ENCODE results near the gene GZMM. TPM values are rescaled to one million over a fixed set of nuclear protein-coding genes. Genes with fewer than 3 reads are reported as not detected.

Gene GZMM
- total RNA-seq, 1 donor from 2014 or later: not detected

DNA sequence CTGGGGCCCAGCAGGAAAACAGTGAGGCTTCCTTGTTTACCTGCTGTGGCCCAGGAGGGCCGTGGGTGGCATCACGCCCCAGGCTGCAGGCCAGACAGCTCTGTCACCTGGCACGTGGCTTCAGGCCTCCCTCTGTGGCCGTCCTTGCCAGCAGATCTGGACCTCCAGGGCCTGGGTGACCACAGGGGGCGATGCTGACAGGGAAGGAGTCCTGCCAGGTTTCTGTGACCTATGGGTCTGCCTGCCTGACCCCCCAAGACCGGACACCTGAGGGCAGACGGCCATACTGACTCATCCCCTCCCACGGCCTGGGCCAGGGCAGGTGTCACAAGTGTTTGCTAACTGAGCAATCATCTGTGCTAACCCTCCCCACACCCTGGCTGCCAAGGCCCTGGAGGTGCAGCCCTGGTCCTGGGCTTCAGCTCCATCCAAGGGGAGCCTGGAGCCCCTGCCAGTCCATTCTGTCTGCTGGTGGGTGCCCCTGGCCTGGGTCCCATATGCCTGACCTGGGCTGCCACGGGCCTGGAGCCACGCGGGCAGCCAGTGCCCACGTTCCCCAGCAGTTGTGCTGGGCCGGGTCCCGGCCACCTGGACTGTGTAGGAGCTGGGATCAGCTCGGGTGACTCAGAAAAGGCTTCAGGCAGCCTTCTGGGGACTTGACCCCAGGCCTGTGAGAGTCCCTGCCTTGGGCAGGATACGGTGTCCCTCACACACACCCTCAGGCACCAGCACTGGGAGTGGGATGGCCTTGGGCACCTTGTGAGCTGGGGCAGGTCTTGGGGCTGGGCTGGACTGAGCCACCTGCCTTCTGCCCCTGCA lies 8.6 kb upstream of the GZMM start:
- peak in 1 of 2 donors; percentile 36 for DNase-seq (ENCODE audit: low read depth in 2 of 2)

DNA sequence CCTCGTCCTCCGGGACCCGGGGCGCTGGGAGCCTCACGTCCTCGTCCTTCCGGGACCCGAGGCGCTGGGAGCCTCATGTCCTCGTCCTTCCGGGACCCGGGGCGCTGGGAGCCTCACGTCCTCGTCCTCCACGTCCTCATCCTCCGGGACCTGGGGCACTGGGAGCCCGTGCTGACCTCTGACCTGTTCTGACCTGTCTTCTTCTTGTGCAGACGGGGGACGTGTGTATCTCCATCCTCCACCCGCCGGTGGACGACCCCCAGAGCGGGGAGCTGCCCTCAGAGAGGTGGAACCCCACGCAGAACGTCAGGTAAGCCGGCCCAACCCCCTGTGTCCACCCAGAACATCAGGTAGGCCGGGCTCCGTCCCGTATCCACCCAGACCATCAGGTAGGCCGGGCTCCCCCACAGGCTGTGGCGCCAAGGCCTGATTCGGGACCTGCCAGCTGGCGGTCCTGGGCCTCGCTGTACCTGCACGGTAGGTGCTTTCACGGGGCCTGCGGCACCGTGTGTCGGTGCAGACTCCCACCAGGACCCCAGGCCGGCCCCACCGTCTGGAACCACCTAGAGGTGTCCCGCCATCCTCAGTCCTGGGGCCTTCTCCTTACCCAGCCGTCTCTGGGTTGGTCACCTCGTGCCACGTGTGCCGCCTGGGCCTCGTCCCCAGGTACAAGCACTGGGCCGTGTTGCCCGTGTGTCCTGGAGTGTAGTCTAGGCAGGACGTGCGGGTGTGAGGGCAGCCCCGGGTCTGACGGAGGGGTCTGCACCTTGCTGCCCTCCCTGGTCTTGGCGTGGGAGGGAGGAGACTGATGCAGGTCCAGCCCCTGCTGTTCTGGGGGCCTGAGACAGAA lies 7.6 kb upstream of the GZMM start:
- no peak for DNase-seq (ENCODE audit: low read depth in 2 of 2)

DNA sequence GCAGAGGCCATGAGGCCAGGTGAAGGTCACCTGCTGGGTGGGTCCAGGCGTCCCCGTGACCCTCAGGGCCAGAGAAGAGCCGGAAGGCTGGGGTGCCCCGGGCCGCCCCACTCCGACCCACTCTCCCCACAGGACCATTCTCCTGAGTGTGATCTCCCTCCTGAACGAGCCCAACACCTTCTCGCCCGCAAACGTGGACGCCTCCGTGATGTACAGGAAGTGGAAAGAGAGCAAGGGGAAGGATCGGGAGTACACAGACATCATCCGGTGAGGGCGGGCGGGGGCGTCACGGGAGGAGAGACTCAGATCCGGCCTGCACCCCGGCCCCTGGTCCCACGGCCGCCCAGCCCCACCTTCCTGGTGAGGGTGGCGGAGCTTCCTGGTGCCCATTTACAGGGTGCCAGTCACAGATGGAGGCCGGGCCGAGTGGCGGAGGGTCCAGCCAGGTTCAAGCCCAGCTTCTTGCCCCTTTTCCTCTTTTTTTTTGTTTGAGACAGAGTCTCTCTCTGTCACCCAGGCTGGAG lies 6.9 kb upstream of the GZMM start:
- DNase-seq (ENCODE audit: low read depth in 2 of 2): no peak

DNA sequence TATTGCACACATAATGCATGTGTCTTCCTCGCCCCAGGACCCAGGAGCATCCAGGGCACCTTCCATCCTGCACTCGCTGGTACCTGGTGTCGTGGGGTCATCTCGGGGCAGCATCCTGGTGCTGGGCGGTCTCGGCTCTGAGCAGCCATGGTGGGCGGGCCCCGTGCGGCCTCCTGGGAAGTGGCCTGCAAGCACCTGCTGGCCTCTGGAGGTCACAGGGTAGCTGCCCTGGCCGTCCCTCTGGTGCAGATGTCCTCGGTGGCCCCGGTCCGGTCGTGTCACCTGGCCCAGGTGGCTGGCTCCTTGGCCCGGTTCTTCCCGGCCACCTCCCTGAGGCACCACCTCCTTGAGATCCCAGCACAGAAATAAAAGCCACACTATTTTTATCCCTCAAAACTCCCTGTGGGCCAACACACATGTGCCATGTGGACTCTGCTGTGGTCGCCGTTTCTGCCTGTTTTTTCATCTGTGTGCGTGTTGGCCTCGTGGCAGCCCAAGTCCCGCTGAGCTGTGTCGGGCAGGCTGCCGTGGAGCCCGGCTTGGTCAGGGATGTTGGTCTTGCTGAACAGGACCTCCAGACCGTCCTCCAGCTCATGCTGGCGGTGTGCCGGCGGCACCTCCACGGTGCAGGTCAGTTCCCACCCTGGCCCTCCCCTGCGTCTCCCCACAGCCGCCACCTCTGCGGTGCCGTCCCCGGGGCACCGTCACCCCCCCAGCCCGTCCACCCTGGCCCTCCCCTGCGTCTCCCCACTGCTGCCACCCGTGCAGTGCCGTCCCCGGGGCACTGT lies 5.0 kb upstream of the GZMM start:
- DNase-seq (ENCODE audit: low read depth in 2 of 2): no peak

DNA sequence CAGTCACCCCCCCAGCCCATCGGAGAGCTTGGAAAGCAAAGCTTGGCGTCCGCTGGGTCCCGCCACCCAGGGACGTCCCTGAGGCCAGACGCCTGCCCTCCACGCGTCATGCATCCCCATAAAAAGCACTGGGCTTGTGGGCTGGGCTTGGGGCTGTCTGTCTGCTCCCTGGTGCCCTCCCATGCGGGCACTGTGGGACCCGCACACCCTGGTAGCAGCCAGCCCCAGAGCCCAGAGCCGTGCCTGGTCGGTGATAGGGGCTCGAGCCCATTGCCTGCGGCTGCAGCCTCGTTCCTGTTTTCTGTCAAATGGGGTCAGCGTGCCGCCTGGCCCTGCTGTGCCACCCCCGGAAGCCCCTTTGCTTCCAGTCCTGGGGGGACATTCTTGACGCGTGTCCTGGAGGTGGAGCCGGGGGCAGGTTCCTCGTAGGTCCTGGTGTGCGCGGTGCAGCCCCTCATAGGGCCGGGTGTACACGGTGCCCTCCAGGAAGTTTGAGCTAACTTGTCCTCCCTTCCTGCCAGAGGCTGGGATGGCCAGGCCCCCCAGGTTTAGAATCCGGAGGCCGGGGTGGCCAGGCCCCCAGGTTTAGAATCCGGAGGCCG lies 4.3 kb upstream of the GZMM start:
- DNase-seq (ENCODE audit: low read depth in 2 of 2): no peak

DNA sequence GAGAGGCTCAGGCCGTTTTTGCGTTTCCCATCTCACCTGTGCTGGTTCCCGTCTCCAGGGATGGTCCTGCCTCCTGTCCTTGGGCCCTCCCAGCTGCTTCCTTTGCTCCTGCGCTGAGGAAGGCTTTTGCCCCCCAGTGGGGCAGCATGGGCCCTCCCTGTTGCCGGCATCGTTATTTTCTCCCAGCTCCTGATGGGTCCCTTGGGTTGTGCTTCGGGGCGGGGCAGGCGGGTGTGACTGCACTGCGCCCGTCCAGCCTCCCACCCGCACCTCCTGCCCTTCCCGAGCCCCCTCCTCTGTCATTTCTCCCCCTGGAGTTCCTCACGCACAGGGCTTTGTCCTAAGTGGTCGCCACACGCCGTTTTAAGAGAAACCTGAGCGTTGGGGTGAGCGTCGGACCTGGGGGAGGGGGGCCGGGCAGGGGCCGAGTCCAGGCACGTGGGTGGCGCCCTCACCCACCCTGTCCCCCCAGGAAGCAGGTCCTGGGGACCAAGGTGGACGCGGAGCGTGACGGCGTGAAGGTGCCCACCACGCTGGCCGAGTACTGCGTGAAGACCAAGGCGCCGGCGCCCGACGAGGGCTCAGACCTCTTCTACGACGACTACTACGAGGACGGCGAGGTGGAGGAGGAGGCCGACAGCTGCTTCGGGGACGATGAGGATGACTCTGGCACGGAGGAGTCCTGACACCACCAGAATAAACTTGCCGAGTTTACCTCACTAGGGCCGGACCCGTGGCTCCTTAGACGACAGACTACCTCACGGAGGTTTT lies 2.8 kb upstream of the GZMM start:
- DNase-seq (ENCODE audit: low read depth in 2 of 2): no peak

DNA sequence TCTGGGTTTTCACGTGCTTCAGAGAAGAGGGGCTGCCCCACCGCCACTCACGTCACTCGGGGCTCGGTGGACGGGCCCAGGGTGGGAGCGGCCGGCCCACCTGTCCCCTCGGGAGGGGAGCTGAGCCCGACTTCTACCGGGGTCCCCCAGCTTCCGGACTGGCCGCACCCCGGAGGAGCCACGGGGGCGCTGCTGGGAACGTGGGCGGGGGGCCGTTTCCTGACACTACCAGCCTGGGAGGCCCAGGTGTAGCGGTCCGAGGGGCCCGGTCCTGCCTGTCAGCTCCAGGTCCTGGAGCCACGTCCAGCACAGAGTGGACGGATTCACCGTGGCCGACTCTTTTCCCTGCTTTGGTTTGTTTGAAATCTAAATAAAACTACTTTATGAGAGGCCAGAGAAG lies 2.2 kb upstream of the GZMM start:
- DNase-seq (ENCODE audit: low read depth in 2 of 2): no peak

DNA sequence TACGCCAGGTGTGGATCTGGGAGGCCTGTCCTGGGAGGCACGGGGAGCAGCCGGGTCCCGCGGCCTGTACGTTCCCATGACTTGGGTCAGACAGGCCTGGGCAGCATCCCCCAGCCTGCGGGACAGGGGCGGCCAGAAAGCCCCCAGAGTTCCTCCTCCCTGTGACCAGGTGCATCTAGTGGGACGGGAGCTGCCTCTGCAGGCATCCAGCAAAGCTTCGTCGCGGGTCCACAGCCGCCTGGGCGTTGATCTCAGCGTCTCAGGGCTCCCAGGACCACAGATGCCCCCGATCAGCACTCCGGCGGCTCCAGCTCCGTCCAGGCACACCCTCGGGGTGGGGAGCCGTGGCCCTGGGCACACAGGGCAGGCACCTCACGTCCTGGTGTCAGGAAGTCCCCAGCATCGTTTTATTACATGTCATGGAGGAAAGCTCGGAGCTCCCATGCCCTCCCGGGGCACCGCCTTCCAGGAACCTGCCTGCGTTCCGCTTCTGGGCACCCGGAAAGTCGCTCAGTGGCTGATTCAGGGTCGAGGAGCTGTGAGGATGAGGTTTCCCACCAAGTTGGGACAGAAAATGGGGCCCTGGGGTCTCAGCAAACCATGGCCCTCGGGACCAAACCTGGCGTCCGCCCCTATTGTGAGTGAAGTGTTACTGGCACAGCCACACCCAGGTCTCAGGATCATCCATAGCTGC lies 1.5 kb upstream of the GZMM start:
- DNase-seq (ENCODE audit: low read depth in 2 of 2): no peak

DNA sequence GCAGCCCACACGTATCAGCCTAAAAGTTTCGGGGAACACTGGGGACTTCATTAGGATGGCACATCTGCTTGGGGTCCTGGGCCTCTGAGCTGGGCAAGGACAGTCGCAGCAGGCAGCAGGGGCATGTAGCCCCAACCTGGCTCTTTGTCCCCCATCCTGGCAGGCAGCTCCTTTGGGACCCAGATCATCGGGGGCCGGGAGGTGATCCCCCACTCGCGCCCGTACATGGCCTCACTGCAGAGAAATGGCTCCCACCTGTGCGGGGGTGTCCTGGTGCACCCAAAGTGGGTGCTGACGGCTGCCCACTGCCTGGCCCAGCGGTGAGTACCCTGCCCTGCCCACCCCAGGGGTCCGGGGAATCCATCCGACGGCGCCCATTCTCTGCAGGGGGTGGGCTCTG lies 3.3 kb downstream of the GZMM start:
- DNase-seq (ENCODE audit: low read depth in 2 of 2): no peak

DNA sequence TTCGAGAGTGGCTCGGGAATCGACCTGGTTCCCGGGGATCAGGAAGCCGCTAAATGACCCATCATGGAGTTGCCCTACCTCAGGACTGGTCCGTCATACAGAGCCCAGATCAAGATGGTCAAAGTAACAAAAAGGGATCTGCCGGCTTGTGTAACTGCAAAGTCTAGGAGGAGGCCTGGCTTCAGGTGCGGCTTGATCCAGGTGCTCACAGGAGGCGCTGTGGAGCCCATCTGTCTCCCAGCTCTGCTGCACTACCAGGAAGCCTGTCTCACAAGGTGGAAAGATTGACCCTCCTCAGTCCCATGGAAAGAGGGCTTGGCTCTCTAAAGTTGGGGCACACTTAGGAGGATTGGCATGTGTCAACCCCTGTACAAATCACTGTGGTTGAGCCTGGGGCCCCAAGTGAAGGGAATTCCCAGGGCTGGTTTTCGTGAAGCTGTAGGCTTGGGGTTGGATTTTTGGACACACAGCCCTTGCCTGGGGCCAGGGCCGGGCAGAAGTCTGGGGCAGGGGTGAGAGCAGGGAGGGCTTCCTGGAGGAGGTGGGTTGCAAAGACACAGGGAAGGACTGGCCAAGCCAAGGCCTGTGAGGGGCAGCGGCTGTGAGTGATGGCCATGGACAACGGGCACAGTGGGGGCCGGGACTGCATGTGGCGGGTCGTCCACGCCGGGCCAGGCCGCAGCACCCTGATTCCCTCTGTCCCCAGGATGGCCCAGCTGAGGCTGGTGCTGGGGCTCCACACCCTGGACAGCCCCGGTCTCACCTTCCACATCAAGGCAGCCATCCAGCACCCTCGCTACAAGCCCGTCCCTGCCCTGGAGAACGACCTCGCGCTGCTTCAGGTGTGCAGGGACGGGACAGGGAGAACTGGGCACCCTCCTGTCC lies 4.2 kb downstream of the GZMM start:
- no peak for DNase-seq (ENCODE audit: low read depth in 2 of 2)

DNA sequence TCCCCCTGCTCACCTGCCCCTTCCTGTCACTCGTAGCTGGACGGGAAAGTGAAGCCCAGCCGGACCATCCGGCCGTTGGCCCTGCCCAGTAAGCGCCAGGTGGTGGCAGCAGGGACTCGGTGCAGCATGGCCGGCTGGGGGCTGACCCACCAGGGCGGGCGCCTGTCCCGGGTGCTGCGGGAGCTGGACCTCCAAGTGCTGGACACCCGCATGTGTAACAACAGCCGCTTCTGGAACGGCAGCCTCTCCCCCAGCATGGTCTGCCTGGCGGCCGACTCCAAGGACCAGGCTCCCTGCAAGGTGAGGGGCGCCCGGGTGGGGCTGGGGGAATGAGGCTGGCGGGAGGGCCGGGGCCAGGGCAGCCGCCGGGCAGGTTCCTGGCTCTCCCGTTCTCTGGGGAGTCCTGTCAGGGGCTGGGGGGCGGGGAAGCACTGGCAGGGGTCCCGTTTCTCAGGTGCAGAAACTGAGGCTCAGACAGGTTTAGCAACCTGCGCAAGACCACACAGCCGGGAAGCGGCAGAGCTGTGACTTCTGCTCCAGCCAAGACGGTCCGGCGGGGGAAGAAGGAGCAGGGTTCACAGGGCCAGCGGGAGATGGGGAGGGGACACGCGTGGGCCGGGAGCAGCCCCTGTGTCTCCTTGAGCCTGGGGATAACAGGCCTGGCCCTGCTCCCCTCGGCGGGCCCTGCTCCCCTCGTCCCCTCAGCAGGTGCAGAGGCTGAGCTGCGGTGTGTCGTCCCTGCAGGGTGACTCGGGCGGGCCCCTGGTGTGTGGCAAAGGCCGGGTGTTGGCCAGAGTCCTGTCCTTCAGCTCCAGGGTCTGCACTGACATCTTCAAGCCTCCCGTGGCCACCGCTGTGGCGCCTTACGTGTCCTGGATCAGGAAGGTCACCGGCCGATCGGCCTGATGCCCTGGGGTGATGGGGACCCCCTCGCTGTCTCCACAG lies 5.3 kb downstream of the GZMM start:
- DNase-seq (ENCODE audit: low read depth in 2 of 2): no peak

DNA sequence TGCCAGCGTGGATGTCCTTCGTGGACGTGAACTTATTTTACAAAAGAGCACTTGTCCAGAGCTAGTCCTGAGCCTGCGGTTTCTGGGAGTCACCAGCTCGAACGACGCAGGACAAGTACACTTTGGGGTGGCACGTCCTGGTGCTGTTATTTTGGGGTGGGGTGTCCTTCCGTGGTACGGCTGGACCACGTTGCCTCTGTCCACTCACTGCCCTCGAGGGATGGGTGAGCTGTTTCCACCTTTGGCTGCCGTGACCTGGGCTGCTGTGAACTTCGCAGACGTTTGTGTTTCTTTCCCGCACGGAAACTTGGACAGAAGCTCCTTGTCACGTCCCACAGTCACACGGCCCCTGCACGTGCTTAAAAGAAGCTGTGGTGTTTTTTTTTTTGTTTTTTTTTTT lies 11.0 kb downstream of the GZMM start:
- no peak for DNase-seq (ENCODE audit: low read depth in 2 of 2)

DNA sequence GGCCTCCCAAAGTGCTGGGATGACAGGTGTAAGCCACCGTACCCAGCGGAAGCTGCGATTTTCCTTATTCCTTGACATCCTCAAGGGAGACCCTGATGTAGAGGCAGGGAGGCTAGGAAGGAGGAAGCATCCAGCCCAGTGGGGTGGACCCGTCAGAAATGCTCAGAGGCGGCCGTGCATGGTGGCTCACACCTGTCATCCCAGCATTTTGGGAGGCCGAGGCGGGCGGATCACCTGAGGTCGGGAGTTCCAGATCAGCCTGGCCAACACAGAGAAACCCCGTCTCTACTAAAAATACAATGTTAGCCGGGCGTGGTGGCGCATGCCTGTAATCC lies 11.6 kb downstream of the GZMM start:
- DNase-seq (ENCODE audit: low read depth in 2 of 2): no peak

DNA sequence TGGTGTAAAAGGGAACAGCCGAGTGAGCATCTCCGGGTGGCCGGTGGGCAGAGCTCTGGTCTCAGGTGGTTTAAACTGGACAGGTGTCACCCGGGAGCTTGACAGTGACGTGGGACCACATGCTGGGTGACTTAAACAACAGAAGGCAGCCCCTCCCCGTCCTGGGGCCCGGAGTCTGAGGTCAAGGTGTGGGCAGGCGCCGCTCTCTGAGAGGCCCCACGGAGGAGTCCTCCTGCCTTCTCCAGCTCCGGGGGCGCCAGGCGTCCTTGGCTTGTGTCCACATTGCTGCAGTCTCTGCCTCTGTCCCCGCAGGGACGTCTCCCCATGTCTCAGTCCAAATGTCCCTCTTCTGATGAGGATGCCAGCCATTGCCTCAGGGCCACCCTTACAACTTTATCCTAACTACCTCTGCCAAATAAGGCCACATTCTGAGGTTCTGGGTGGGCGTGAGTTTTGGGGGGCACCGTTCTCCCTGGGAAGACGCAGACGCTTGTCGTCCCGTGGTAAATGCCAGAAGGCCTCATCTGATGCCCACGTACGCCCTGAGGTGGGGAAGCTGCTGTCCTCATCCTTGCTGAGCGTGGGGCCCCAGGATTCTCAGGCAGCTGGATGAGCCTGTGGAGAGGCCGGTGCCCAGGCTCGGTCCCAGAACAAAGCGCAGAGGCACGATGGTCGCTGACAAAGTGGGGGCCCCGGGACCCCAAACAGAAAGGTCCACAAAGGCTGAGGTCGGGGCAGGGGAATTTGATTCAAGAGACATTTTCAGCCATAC lies 12.9 kb downstream of the GZMM start:
- no peak for DNase-seq (ENCODE audit: low read depth in 2 of 2)

DNA sequence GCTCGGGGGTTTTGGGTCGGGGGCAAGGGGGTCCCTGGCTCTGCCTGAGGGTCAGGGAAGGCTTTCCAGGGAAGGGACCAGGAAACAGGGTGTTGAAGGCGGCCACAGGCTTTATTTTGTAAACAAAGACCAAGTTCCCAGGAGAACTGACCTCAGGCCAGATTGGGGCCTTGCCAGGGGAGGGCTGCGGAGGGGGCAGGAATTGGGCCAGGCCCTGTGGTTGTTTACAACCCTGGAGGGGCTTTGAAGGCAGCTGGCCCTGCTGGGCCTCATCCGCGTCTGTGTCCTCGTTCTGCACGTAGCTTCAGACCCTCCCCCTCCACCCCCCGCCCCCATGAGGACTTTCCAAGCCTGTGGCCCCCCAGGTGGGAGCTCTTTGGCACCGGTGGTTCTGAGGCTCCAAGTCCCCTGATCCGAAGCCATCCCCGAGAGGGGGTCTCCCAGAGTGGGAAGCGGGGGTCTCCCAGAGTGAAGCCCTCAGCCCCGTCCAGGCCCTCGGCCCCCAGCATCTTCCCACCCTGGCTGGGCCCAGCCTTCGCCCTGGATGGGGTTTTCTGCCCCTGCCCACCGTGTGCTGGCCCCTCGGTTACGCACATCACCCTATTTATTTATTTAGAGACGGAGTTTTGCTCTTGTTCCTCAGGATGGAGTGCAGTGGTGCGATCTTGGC lies 15.1 kb downstream of the GZMM start:
- no peak for DNase-seq (ENCODE audit: low read depth in 2 of 2)

DNA sequence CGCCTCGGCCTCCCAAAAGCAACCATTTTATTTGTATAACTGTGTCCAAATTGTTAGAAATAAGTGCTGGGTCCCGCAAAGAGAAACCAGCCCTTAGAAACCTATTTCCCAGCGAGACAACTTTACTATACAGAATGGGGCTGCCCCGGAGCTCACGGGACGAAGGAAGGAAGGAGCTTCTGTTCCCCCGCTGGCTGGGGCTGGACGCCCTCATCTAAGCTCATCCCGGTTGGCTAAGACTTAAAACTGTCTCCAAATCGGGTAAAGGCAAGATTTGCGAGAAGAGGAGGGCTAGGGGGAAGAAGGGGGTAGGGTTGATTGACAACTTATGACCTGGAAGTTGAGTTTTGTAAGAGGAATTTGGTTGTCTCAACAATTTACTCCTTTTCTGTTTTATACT lies 16.3 kb downstream of the GZMM start:
- DNase-seq (ENCODE audit: low read depth in 2 of 2): no peak

DNA sequence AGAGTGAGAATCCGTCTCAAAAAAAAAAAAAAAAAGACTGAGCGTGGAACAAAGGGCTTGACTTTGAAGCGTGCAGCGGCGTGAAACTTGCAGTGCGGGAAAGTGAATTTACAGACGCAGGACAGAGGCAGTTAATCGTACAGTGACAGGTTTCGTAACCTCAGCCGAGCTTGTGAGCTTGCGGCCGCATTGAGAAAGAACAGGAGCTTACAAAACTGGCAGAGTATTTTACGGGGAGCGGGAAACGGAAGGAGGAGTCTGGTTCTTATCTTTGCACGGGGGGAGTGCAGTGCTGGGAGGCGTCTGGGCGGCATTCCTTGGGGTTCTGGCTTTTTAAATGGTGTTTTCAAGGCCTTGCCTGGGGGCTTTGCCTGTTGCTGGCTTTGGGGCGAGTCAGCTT lies 22.6 kb downstream of the GZMM start:
- DNase-seq (ENCODE audit: low read depth in 2 of 2): no peak

All from lung microvascular endothelial cell (primary cell).